ENCODE results near the gene SLC4A3.
A peak's percentile ranks its signal among the peaks of the same experiment; 100 is the strongest.

Gene SLC4A3

DNA sequence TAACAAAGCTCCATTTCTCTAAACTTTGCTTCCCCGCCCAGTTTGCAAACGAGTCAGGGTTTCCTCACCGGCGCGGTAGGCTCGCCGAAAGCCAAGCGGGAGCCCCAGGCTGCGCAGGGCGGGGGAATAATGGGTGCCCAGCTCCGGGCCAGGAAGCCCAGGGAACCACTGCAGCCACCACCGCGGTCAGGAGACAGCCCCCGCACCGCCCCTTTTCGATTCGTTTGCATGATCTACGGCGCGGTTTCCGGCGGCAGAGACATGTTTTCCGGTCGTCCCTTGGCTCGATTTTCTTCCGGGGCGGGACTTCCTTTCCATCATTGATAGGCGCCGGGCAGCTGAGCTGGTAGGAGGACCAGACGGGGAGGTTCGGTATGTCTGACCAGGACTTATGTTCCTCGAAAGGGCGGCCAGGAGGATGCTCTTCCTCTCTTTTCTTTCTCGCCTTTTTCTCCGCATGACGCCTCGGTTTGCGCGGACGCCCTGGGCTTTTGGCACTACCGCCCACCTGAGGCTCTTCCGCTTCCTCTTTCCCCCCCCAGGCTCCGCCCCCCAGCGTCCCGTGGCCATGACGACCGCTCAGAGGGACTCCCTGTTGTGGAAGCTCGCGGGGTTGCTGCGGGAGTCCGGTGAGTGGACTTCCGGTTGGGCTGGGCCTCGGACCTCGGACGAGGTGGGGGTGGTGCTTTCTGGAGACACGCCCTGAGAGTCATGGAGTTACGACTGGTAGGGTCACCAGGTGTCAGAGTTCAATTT lies 29.7 kb upstream of the SLC4A3 start, which contains the start of gene STK11IP (continued):
- TF ChIP-seq ZXDB (tag by site-specific recombination; IDR thresholded peaks at IDR 0.05) = peak; percentile 81
- no peak for TF ChIP-seq ZBTB44 (tag by site-specific recombination; IDR thresholded peaks at IDR 0.05)
- TF ChIP-seq BCL11A (tag by site-specific recombination; IDR thresholded peaks at IDR 0.05; ENCODE audit: low read depth) = 0 out of 2 replicates have a peak, but pooled peaks have one; percentile 57
- peak; percentile 98 for TF ChIP-seq SCRT1 (tag by site-specific recombination; IDR thresholded peaks at IDR 0.05; ENCODE audit: borderline replicate concordance)
- TF ChIP-seq ZBTB11 (tag by site-specific recombination; conservative IDR thresholded peaks at IDR 0.05; ENCODE audit: low read depth) = peak; percentile 97
- peak; percentile 60; the same call in 1 of the 2 replicates for TF ChIP-seq ZBTB6 (tag by site-specific recombination; IDR thresholded peaks at IDR 0.05)
- TF ChIP-seq WT1 (tag by site-specific recombination; IDR thresholded peaks at IDR 0.05) = peak; percentile 63
- peak; percentile 68; the same call in 1 of the 2 replicates for TF ChIP-seq ZBTB48 (tag by site-specific recombination; IDR thresholded peaks at IDR 0.05)
- TF ChIP-seq HOXC10 (CRISPR knock-in tag; IDR thresholded peaks at IDR 0.05) = peak; percentile 69; the same call in 1 of the 2 replicates
- no peak for TF ChIP-seq ZNF311 (tag by site-specific recombination; IDR thresholded peaks at IDR 0.05; ENCODE audit: borderline replicate concordance)
- TF ChIP-seq ZNF239 (tag by site-specific recombination; IDR thresholded peaks at IDR 0.05) = no peak
- TF ChIP-seq ZNF623 (tag by site-specific recombination; IDR thresholded peaks at IDR 0.05) = no peak
- no peak for TF ChIP-seq MYNN (tag by site-specific recombination; IDR thresholded peaks at IDR 0.05; ENCODE audit: borderline replicate concordance)
- TF ChIP-seq KLF17 (tag by site-specific recombination; IDR thresholded peaks at IDR 0.05) = no peak
- TF ChIP-seq ZNF2 (tag by site-specific recombination; IDR thresholded peaks at IDR 0.05) = no peak
- 0 out of 2 replicates have a peak, but pooled peaks have one; percentile 13 for TF ChIP-seq YY1 (tag by site-specific recombination; IDR thresholded peaks at IDR 0.05)
- TF ChIP-seq ZNF354C (tag by site-specific recombination; IDR thresholded peaks at IDR 0.05; ENCODE audit: borderline replicate concordance, low read depth) = no peak
- TF ChIP-seq ZNF248 (tag by site-specific recombination; IDR thresholded peaks at IDR 0.05) = no peak
- TF ChIP-seq ZNF394 (tag by site-specific recombination; IDR thresholded peaks at IDR 0.05; ENCODE audit: borderline replicate concordance) = no peak
- no peak for TF ChIP-seq ZFP37 (tag by site-specific recombination; IDR thresholded peaks at IDR 0.05)
- TF ChIP-seq ZSCAN4 (tag by site-specific recombination; IDR thresholded peaks at IDR 0.05) = no peak
- no peak for TF ChIP-seq ZNF704 (tag by site-specific recombination; IDR thresholded peaks at IDR 0.05)
- TF ChIP-seq, protein P1, sequence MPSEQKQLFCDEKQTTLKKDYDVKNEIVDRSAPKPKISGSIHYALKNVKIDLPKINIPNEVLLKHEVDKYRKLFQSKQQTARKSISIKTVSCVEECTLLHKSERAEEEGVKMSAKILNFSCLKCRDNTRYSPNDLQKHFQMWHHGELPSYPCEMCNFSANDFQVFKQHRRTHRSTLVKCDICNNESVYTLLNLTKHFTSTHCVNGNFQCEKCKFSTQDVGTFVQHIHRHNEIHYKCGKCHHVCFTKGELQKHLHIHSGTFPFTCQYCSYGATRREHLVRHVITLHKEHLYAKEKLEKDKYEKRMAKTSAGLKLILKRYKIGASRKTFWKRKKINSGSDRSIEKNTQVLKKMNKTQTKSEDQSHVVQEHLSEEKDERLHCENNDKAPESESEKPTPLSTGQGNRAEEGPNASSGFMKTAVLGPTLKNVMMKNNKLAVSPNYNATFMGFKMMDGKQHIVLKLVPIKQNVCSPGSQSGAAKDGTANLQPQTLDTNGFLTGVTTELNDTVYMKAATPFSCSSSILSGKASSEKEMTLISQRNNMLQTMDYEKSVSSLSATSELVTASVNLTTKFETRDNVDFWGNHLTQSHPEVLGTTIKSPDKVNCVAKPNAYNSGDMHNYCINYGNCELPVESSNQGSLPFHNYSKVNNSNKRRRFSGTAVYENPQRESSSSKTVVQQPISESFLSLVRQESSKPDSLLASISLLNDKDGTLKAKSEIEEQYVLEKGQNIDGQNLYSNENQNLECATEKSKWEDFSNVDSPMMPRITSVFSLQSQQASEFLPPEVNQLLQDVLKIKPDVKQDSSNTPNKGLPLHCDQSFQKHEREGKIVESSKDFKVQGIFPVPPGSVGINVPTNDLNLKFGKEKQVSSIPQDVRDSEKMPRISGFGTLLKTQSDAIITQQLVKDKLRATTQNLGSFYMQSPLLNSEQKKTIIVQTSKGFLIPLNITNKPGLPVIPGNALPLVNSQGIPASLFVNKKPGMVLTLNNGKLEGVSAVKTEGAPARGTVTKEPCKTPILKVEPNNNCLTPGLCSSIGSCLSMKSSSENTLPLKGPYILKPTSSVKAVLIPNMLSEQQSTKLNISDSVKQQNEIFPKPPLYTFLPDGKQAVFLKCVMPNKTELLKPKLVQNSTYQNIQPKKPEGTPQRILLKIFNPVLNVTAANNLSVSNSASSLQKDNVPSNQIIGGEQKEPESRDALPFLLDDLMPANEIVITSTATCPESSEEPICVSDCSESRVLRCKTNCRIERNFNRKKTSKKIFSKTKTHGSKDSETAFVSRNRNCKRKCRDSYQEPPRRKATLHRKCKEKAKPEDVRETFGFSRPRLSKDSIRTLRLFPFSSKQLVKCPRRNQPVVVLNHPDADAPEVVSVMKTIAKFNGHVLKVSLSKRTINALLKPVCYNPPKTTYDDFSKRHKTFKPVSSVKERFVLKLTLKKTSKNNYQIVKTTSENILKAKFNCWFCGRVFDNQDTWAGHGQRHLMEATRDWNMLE (tag by site-specific recombination; conservative IDR thresholded peaks at IDR 0.05; ENCODE audit: low read depth) = peak; percentile 99
- no peak for TF ChIP-seq ZNF112 (tag by site-specific recombination; IDR thresholded peaks at IDR 0.05)

Measured in HEK293 (cell line).